Liver (tissue), 9 donors: Measurements from ENCODE around the gene IL25. TPM values are rescaled to one million over a fixed set of nuclear protein-coding genes. Genes with fewer than 3 reads are reported as not detected.

ENCODE experiments used
- DNase-seq: peaks from one replicate; pipeline ENCODE4 v3.0.0-alpha.2; 2017; ENCODE audit warnings: low spot score
- H3K27ac ChIP-seq, 2 donors: one replicate each; pipeline ENCODE4 v1.7.0; 2013; ENCODE audit warnings: inconsistent platforms in 2 of 2, low read length in 2 of 2, control low read depth in 1 of 2, low read depth in 1 of 2, mild to moderate bottlenecking in 1 of 2
- H3K27me3 ChIP-seq, 4 donors: one replicate each; pipeline versions ENCODE4 v1.6.1 to v1.7.0; 2013; ENCODE audit warnings: low read length in 3 of 4, inconsistent platforms in 1 of 4, mild to moderate bottlenecking in 1 of 4, moderate library complexity in 1 of 4; ENCODE audit not compliant: control insufficient read depth in 4 of 4, insufficient read depth in 4 of 4
- H3K36me3 ChIP-seq, 4 donors: one replicate each; pipeline versions ENCODE4 v1.6.1 to v1.7.0; 2013; ENCODE audit warnings: low read length in 3 of 4, mild to moderate bottlenecking in 3 of 4, low read depth in 1 of 4, moderate library complexity in 1 of 4; ENCODE audit not compliant: control insufficient read depth in 4 of 4, insufficient read depth in 3 of 4
- H3K4me1 ChIP-seq, 4 donors: one replicate each; pipeline versions ENCODE4 v1.6.1 to v1.7.0; 2013; ENCODE audit warnings: low read length in 3 of 4, mild to moderate bottlenecking in 3 of 4, moderate library complexity in 1 of 4; ENCODE audit not compliant: control insufficient read depth in 4 of 4, insufficient read depth in 4 of 4
- H3K4me3 ChIP-seq, 3 donors: one replicate each; pipeline versions ENCODE4 v1.6.1 to v1.7.0; 2013; ENCODE audit warnings: low read length in 3 of 3, control low read depth in 1 of 3, low read depth in 1 of 3, mild to moderate bottlenecking in 1 of 3
- H3K9ac ChIP-seq, 2 donors: one replicate each; pipeline ENCODE4 v1.7.0; 2013; ENCODE audit warnings: low read length in 2 of 2, mild to moderate bottlenecking in 2 of 2, moderate library complexity in 2 of 2, control low read depth in 1 of 2, low read depth in 1 of 2
- H3K9me3 ChIP-seq, 4 donors: one replicate each; pipeline versions ENCODE4 v1.6.1 to v1.7.0; 2013; ENCODE audit warnings: low read length in 3 of 4; ENCODE audit not compliant: control insufficient read depth in 4 of 4
- ATF3 ChIP-seq: IDR thresholded peaks from 2 replicates; pipeline ENCODE4 v1.6.1; 2016; ENCODE audit warnings: antibody characterized with exemption
- CTCF ChIP-seq: fragments of 150-350 bp; IDR thresholded peaks from 2 replicates; pipeline ENCODE4 v1.5.1; 2017; ENCODE audit warnings: improper control_type of control experiment, low read depth, low read length; ENCODE audit not compliant: missing input control
- EGR1 ChIP-seq, 2 donors: IDR thresholded peaks; 2 replicates each; pipeline ENCODE4 v1.6.1; 2016 to 2018; ENCODE audit warnings: antibody characterized with exemption in 2 of 2, low read depth in 2 of 2
- FOXA1 ChIP-seq: IDR thresholded peaks from 2 replicates; pipeline ENCODE4 v1.6.1; 2016; ENCODE audit warnings: antibody characterized with exemption
- FOXA2 ChIP-seq: IDR thresholded peaks from 2 replicates; pipeline ENCODE4 v1.6.1; 2016; ENCODE audit warnings: antibody characterized with exemption
- GABPA ChIP-seq, 2 donors: IDR thresholded peaks in 1 of 2; conservative IDR thresholded peaks in 1 of 2; 2 replicates each; pipeline ENCODE4 v1.6.1; 2016; ENCODE audit warnings: antibody characterized with exemption in 2 of 2, mild to moderate bottlenecking in 1 of 2, moderate library complexity in 1 of 2
- HNF4A ChIP-seq, 2 donors: conservative IDR thresholded peaks; 2 replicates each; pipeline ENCODE4 v1.6.1; 2016; ENCODE audit warnings: antibody characterized with exemption in 2 of 2, mild to moderate bottlenecking in 2 of 2
- HNF4G ChIP-seq: IDR thresholded peaks from 2 replicates; pipeline ENCODE4 v1.6.1; 2016; ENCODE audit warnings: antibody characterized with exemption
- JUND ChIP-seq, 2 donors: IDR thresholded peaks; 2 replicates each; pipeline ENCODE4 v1.6.1; 2016; ENCODE audit warnings: antibody characterized with exemption in 2 of 2
- MAX ChIP-seq: IDR thresholded peaks from 2 replicates; pipeline ENCODE4 v1.6.1; 2016; ENCODE audit warnings: antibody characterized with exemption
- NR2F2 ChIP-seq: IDR thresholded peaks from 2 replicates; pipeline ENCODE4 v1.6.1; 2016; ENCODE audit warnings: antibody characterized with exemption
- RAD21 ChIP-seq, 2 donors: IDR thresholded peaks; 2 replicates each; pipeline ENCODE4 v1.6.1; 2016; ENCODE audit warnings: antibody characterized with exemption in 2 of 2, mild to moderate bottlenecking in 2 of 2
- REST ChIP-seq: IDR thresholded peaks from 2 replicates; pipeline ENCODE4 v1.6.1; 2016; ENCODE audit warnings: antibody characterized with exemption, mild to moderate bottlenecking
- RXRA ChIP-seq, 2 donors: IDR thresholded peaks; 2 replicates each; pipeline ENCODE4 v1.6.1; 2017 to 2018; ENCODE audit warnings: antibody characterized with exemption in 2 of 2, mild to moderate bottlenecking in 1 of 2
- SP1 ChIP-seq: IDR thresholded peaks from 2 replicates; pipeline ENCODE4 v1.6.1; 2018; ENCODE audit warnings: antibody characterized with exemption, mild to moderate bottlenecking
- TAF1 ChIP-seq: conservative IDR thresholded peaks from 2 replicates; pipeline ENCODE4 v1.6.1; 2016; ENCODE audit warnings: antibody characterized with exemption, mild to moderate bottlenecking
- YY1 ChIP-seq: IDR thresholded peaks from 2 replicates; pipeline ENCODE4 v1.6.1; 2016; ENCODE audit warnings: antibody characterized with exemption, mild to moderate bottlenecking
- ZBTB33 ChIP-seq: IDR thresholded peaks from 2 replicates; pipeline ENCODE4 v1.6.1; 2016; ENCODE audit warnings: antibody characterized with exemption
- WGBS: extraction: QIAGEN DNeasy Blood & Tissue Kit; methylation state at CpG from one replicate; pipeline ENCODE4 v1.1.7; 2013; 5-methylcytosine and 5-hydroxymethylcytosine counted together
- polyA plus RNA-seq, 2 donors: library from polyadenylated mRNA; stranded (reverse) in 1 of 2; unstranded in 1 of 2; fragments of 200-250 nt in 1 of 2; fragments of >200 nt in 1 of 2; fragmentation: Nextera tagmentation in 1 of 2; extraction: Ambion mirVana in 1 of 2; gene quantifications; one replicate each; pipeline versions ENCODE4 v1.2.1 to v1.2.3, GENCODE V29; 2013 to 2015
- total RNA-seq, 2 donors: library from RNA; depleted of rRNA; stranded (reverse); fragments of >200 nt; gene quantifications; one replicate each; pipeline ENCODE4 v1.2.3, GENCODE V29; 2014
- donor health status: healthy.
- donor health status: healthy.
- donor health status: healthy.
- donor health status: healthy.
- donor health status: healthy.

Gene IL25
- total and polyA plus RNA-seq, 4 donors = not detected

GRCh38 chr14:23413681-23414080 lies 41.1 kb downstream of the IL25 start:
- H3K9ac ChIP-seq = no peak overlapping the region
- TF ChIP-seq RAD21 (IDR thresholded peaks at IDR 0.05) = no peak
- TF ChIP-seq MAX = no peak
- no peak for TF ChIP-seq FOXA2
- no peak for TF ChIP-seq EGR1 (IDR thresholded peaks at IDR 0.05; ENCODE audit: low read depth in 2 of 2)
- TF ChIP-seq REST = no peak
- no peak for TF ChIP-seq TAF1
- TF ChIP-seq FOXA1 = no peak
- no peak for TF ChIP-seq HNF4A (conservative IDR thresholded peaks at IDR 0.05)
- TF ChIP-seq NR2F2 = no peak
- no peak for TF ChIP-seq YY1
- no peak for TF ChIP-seq SP1
- TF ChIP-seq ZBTB33 = no peak
- no peak for TF ChIP-seq GABPA (IDR thresholded peaks at IDR 0.05 in 1 of 2, conservative IDR thresholded peaks at IDR 0.05 in 1 of 2)
- no peak for TF ChIP-seq ATF3
- TF ChIP-seq RXRA (IDR thresholded peaks at IDR 0.05) = no peak
- no peak for TF ChIP-seq CTCF
- no peak for TF ChIP-seq JUND (IDR thresholded peaks at IDR 0.05)
- no peak for TF ChIP-seq HNF4G
- H3K4me1 ChIP-seq = no peaks in the 10 kb centered on the region
- DNase-seq = no peak
- H3K27ac ChIP-seq = no peak overlapping the region
- no peaks in the 10 kb centered on the region for H3K36me3 ChIP-seq
- WGBS = 86% methylated on average over 16 of the region's 16 CpGs
- no peak overlapping the region for H3K4me3 ChIP-seq
- H3K27me3 ChIP-seq = peaks cover 0 to 4% (median 0%) of the 10 kb centered on the region in 4 donors
- no peaks in the 10 kb centered on the region for H3K9me3 ChIP-seq
